GM10847 (cell line): ENCODE measurements around the gene KIF6.

ENCODE experiments used
- POLR2A ChIP-seq: IDR thresholded peaks from 2 replicates; pipeline ENCODE4 v1.6.1; 2011; ENCODE audit not compliant: insufficient read length; ENCODE audit errors: extremely low read depth

Gene KIF6

GRCh38 chr6:39319621-39320362 lies 405.4 kb downstream of the KIF6 start:
- TF ChIP-seq POLR2A, result no peak

- no peak for TF ChIP-seq POLR2A
These were observed 408.0 kb downstream of the KIF6 start for GRCh38 chr6:39317256-39317655.

GRCh38 chr6:39314273-39314795 lies 410.9 kb downstream of the KIF6 start, which contains the start of gene KCNK17:
TSS of gene KCNK17 (minus strand) at chr6:39314419. CDS start at chr6:39314320, 99 bp downstream.
- no peak for TF ChIP-seq POLR2A

- no peak for TF ChIP-seq POLR2A
These were observed 411.5 kb downstream of the KIF6 start for GRCh38 chr6:39313526-39314272.

GRCh38 chr6:39312912-39313525 lies 412.2 kb downstream of the KIF6 start:
- TF ChIP-seq POLR2A, result no peak

GRCh38 chr6:39310542-39310941 lies 414.7 kb downstream of the KIF6 start:
- TF ChIP-seq POLR2A, result no peak

- no peak for TF ChIP-seq POLR2A
These were observed 415.2 kb downstream of the KIF6 start for GRCh38 chr6:39309942-39310531.

- no peak for TF ChIP-seq POLR2A
These were observed 417.7 kb downstream of the KIF6 start for GRCh38 chr6:39307462-39307861.

- TF ChIP-seq POLR2A, result no peak
These were observed 420.3 kb downstream of the KIF6 start for GRCh38 chr6:39304951-39305350.

- TF ChIP-seq POLR2A, result no peak
These were observed 421.6 kb downstream of the KIF6 start for GRCh38 chr6:39303425-39304153.

GRCh38 chr6:39302669-39303424 lies 422.4 kb downstream of the KIF6 start:
- TF ChIP-seq POLR2A, result no peak

- TF ChIP-seq POLR2A, result no peak
These were observed 423.2 kb downstream of the KIF6 start for GRCh38 chr6:39302011-39302410.

- no peak for TF ChIP-seq POLR2A
These were observed 423.6 kb downstream of the KIF6 start for GRCh38 chr6:39301606-39302005.

- TF ChIP-seq POLR2A, result no peak
These were observed 424.5 kb downstream of the KIF6 start for GRCh38 chr6:39300739-39301138.

- no peak for TF ChIP-seq POLR2A
These were observed 427.1 kb downstream of the KIF6 start for GRCh38 chr6:39298061-39298460.
